ENCODE results near the gene ZNF738. TPM values are rescaled to one million over a fixed set of nuclear protein-coding genes. Genes with fewer than 3 reads are reported as not detected.
A peak's percentile ranks its signal among the peaks of the same experiment; 100 is the strongest.

ZNF738 gene
- total RNA-seq, 1 donor from 2014 or later, result 5.3 TPM

GRCh38 chr19:21396893-21397572 lies 38.2 kb downstream of the ZNF738 start, which contains the start of gene ZNF493:
TSS of gene ZNF493 (plus strand) at chr19:21397133. CDS start at chr19:21397238, 105 bp downstream.
- Histone ChIP-seq H3K36me3 (no peaks in the 10 kb centered on the region), H3K27ac (peak within 1 kb of the TSS; percentile 87), H3K9me3 (no peaks in the 10 kb centered on the region), H3K4me1 (no peaks in the 10 kb centered on the region), H3K27me3 (no peaks in the 10 kb centered on the region), H3K4me3 (peak within 1 kb of the TSS; percentile 88)
- DNase-seq, result peak; percentile 94
- TF ChIP-seq CTCF (IDR thresholded peaks at IDR 0.05), result no peak
- intact Hi-C loops (cut with DNase I), result no loop called here
- peak; percentile 100 for ATAC-seq

GRCh38 chr19:21398851-21399250 lies 40.1 kb downstream of the ZNF738 start:
- Histone ChIP-seq H3K36me3 (no peaks in the 10 kb centered on the region), H3K4me3 (no peak overlapping the region), H3K4me1 (no peaks in the 10 kb centered on the region), H3K27ac (no peak overlapping the region), H3K9me3 (no peaks in the 10 kb centered on the region), H3K27me3 (no peaks in the 10 kb centered on the region)
- ATAC-seq, result no peak
- no peak for TF ChIP-seq CTCF (IDR thresholded peaks at IDR 0.05)
- no peak for DNase-seq
- intact Hi-C loops (cut with DNase I), result no loop called here

- H3K4me3 ChIP-seq, result no peak overlapping the region
- H3K27ac ChIP-seq, result no peak overlapping the region
- DNase-seq, result no peak
- no peaks in the 10 kb centered on the region for H3K9me3 ChIP-seq
- no peaks in the 10 kb centered on the region for H3K27me3 ChIP-seq
- no peak for ATAC-seq
- intact Hi-C loops (cut with DNase I), result no loop called here
- peaks cover 6% of the 10 kb centered on the region for H3K36me3 ChIP-seq
- TF ChIP-seq CTCF (IDR thresholded peaks at IDR 0.05), result no peak
- H3K4me1 ChIP-seq, result no peaks in the 10 kb centered on the region
Measured at GRCh38 chr19:21402303-21402985, 43.6 kb downstream of the ZNF738 start.

- ATAC-seq, result no peak
- H3K27me3 ChIP-seq, result no peaks in the 10 kb centered on the region
- peaks cover 48% of the 10 kb centered on the region for H3K36me3 ChIP-seq
Measured at GRCh38 chr19:21410166-21410565, 51.4 kb downstream of the ZNF738 start.

GRCh38 chr19:21422244-21422643 lies 63.4 kb downstream of the ZNF738 start:
- no peak for ATAC-seq
- no peaks in the 10 kb centered on the region for H3K36me3 ChIP-seq
- intact Hi-C loops (cut with DNase I), result no loop called here
- H3K4me1 ChIP-seq, result no peaks in the 10 kb centered on the region
- H3K27me3 ChIP-seq, result no peaks in the 10 kb centered on the region
- H3K4me3 ChIP-seq, result no peak overlapping the region
- H3K27ac ChIP-seq, result no peak overlapping the region
- peaks cover 68% of the 10 kb centered on the region for H3K9me3 ChIP-seq
- no peak for TF ChIP-seq CTCF (IDR thresholded peaks at IDR 0.05)
- DNase-seq, result no peak

More at GRCh38 chr19:21410166-21410565, 51.4 kb downstream of the ZNF738 start:
- no peak for DNase-seq
- intact Hi-C loops (cut with DNase I), result no loop called here
- TF ChIP-seq CTCF (IDR thresholded peaks at IDR 0.05), result no peak
- Histone ChIP-seq H3K9me3 (peaks cover 7% of the 10 kb centered on the region), H3K4me3 (no peak overlapping the region), H3K4me1 (no peaks in the 10 kb centered on the region), H3K27ac (no peak overlapping the region)

Measured in upper lobe of right lung (tissue), 1 donor.